Measurements from ENCODE around the gene GDF2.

The GDF2 gene

DNA sequence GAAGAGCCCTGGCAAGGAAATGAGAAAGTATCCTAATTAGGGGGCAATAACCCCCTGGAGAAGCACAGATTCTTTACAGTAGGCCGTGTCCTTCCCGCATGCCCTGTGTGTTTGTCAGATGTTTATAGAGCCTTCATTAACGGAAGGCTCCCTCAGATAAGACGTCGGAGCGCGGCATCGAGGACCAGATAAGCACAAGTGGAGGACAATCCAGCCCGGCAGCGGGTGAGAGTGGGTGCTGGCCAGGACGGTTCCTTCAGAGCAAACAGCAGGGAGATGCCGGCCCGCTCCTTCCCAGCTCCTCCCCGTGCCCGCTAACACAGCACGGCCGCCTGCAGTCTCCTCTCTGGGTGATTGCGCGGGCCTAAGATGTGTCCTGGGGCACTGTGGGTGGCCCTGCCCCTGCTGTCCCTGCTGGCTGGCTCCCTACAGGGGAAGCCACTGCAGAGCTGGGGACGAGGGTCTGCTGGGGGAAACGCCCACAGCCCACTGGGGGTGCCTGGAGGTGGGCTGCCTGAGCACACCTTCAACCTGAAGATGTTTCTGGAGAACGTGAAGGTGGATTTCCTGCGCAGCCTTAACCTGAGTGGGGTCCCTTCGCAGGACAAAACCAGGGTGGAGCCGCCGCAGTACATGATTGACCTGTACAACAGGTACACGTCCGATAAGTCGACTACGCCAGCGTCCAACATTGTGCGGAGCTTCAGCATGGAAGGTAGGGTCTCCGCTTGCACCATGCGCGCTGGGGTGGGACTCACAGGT lies at the start of gene GDF2:
Gene GDF2 (plus strand): TSS at position 155 of the 762 bp plus-strand sequence. CDS start 215 bp downstream, at position 370.
- no peak for DNase-seq

DNA sequence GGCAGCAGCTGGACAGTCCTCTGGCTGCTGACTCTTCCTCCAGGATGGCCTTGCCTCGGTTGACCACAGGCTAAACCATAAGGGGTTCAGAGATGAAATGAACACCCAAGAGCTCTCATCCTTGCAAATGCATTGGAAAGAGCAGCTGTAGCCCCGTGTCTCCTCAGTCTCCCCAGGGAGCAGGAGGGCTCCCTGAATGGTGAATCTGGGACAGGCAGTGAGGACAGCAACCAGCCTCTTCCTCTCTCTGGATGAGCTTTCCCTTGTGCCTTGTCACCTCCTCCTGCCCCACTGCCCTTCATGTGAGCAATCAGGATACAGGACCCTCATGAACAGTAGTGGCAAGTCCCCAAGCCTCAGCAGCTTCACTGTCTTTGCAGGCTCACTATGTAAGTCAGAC lies 46.2 kb upstream of the GDF2 start:
- no peak for DNase-seq

DNA sequence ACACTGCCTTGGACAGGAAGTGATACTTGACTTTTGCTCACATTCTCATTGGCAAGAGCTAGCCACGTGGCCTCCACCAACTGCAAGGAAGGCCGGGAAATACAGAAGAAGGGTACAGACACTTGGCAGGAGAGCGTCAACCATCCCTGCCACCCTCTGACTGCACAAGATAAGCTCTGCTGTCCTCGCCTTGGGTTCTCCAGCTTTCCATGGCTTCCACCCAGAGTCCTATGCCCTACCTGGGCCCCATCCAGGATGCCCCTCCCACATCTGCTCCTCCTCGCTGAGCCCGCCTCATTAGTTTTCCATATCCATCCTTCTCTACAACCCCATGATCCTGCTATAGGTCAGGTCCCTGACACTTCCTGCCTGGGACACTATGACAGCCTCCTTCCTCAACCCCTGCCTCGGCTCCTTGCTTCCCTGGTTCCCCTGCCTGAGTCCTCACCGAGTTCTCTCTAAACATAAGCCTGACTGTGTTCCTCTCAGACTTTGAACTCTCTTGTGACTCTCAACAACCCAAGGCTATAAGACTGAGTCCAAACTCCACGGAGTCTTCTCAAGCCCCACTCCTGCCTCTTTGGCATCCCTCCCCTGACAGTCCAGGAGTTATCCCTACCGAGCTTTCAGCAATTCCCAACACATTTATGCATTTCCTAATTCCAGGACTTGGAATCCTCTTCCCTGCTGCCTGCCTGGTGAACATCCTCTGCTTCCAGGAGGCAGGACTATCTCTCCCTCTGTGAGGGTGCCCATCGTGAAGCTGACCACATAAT lies 45.5 kb upstream of the GDF2 start:
- DNase-seq = no peak

DNA sequence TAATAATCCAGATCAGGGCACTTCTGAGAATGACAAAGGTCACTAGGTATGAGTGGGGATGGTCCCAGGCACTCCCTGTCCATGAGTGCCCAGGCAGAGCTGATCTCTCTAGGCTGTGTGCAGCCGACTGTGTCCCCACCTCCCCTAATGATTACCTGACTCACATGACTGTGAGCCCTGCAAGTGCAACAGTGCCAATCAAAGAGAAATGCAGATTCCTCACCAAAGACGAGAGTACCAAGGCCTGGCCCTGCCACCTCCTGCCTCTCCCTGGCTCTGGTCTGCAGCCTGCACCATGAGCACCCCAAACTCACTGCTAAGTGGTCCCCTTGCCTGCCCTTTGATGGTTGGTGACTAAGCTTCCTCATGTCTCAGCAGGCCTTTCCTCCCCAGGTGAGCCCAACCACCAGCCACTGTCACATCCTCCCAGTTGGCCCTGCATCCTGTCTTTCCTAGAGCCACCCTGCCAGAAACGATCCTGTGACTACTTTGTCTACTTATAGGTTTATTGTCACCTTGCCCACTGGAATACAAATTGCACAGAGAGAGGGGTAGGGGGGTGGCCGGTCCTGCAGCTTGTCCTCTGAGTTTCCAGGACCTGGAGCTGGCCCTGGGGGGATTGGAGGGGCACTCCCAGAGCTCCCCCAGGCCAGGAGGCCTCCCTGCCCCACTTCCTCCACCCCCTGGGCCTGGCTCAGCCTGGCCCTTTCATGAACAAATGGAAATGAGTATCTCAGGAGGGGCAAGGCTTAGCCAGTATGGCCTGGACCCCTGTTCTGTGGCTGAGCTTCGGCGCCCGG lies 44.7 kb upstream of the GDF2 start:
- no peak for DNase-seq

DNA sequence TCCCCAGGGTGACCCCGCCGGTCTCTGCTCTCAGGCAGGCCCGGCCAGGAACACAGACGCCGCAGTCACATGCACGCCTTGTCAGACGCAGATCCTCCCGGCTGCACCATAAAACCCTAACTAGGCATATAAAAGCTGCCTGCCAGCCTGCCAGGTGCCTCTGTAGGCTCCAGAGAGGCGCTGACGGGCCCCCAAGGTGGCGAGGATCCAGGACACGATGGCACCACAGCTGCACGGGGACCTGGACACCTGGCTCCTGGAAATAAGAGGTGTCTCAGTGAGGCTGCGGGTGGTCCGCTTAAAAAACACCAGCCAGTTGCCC lies 44.1 kb upstream of the GDF2 start:
- no peak for DNase-seq

DNA sequence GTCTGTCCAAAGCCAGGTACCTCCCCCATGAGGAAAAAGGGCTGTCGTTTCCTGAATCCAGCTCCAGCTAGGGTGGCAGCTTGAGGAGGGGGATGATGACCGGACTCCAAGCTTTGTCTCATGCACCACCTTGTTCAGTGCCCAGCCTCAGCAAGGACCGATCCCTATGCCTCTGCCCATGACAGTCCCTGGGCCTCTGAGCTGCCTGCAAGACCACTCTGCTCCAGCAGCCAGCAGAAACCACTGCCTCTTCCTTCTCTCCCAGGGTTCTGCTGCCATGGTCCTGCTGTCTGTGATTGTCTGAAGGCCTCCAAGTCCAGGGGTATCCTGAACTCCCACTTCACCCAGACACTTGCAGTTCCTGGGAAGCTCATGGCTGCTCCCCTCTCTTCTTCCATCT lies 43.5 kb upstream of the GDF2 start:
- no peak for DNase-seq

DNA sequence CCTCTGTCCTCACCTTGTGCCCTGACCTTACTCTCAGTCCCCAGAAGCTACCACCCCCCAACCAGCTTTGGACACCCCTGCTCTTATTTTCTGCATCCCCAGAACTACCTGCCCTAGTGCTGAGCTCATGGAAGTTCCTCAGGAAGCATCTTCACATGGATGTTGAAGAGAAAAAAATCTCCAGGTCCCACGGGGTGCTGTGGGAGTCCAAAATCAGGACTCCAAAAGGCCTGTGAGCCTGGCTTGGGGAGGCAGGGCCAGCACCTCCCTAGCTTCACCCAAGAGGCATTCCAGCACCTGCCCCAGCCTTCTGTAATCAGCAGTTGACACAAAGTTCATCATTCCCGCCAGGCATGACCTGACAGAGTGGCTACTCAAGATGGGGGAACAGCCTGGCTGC lies 43.0 kb upstream of the GDF2 start:
- no peak for DNase-seq

DNA sequence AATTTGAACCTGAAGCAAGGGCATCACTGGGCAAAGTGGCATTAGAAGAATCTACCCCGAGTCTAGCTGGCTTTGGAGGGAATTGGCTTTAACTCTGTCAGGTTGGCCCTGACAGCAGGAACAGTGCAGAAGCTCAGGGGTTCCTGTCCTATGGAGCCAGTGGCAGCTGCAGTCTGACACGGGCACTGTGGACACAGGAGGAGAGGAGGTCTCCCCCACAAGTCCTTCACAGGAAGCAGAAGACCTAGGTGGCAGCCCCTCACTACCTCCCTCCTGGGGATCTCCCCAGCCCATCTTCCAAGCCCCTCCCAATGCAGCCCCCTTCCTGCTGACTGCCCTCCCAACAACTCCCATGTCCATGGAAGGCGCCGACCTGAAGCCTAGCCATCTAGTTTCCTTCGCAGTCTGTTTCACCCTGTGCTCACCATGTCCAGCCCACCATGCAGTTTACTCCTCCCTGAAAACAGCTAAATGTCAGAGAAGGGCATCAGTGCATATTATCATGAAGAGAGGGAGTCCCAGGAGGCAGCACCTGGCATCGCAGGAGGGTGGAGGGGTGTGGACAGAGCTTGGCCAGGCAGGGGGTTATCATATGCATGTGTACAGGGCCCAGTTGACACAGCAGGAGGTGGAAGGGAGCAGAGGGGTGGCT lies 40.1 kb upstream of the GDF2 start:
- no peak for DNase-seq

DNA sequence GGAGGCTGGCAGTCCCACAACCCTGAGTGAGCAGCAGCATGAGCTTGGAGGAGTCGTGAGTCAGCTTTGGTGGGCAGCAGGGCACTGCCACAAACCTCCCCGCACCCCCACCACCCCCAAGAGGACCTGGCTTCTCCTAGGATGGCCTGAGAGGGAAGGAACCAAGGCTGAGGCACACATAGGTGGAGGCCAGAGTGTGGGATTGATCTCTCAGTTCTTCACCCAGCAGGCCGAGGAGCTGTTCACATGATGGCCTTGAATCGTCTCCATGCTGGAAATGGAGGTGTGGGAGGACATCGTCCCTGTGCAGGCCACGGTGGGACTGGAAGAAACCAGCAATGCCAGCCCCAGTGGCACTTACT lies 39.6 kb upstream of the GDF2 start:
- DNase-seq = no peak

DNA sequence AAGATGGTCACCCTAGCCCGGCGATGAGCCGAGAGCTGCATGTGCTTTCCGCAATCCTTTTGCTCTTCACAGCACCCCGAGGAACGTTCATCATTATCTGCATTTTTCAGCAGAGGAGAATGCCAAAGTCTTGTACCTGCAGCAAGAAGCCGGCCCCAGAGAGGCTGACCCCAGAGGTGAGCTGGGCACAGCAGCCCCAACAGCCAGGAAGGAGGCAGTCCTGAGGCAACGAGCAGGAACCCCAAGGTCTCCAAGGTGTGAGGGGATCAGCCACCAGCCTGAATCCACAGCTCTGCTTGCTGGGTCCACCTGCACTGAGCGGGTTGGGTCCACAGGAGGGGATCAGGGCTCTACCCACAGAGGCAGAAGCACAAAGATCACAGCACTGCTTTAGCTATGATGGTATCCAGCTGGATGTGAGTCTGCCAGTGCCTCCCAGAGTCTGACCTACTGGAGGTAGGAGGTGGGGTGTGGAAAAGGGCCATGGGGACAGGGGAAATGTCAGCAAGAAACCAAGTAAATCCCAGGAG lies 39.1 kb upstream of the GDF2 start:
- DNase-seq = no peak

DNA sequence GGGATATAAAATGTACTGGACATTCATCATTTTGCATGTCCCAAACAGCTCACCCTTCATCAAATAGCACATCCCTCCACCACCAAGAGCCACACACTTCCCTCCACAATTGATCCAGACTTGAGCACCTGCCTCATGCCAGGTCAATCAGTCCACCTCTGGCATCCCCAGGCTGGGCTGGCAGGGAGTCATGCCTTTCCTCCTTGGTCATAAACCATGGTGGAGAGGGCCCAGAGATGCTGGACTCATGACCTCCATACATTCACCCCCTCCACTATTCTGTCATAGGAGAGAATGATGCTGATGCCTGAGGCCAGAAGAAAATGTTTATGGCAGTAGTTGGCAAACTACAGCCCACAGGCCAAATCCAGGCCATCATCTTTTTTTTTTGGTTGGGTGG lies 38.4 kb upstream of the GDF2 start:
- no peak for DNase-seq

DNA sequence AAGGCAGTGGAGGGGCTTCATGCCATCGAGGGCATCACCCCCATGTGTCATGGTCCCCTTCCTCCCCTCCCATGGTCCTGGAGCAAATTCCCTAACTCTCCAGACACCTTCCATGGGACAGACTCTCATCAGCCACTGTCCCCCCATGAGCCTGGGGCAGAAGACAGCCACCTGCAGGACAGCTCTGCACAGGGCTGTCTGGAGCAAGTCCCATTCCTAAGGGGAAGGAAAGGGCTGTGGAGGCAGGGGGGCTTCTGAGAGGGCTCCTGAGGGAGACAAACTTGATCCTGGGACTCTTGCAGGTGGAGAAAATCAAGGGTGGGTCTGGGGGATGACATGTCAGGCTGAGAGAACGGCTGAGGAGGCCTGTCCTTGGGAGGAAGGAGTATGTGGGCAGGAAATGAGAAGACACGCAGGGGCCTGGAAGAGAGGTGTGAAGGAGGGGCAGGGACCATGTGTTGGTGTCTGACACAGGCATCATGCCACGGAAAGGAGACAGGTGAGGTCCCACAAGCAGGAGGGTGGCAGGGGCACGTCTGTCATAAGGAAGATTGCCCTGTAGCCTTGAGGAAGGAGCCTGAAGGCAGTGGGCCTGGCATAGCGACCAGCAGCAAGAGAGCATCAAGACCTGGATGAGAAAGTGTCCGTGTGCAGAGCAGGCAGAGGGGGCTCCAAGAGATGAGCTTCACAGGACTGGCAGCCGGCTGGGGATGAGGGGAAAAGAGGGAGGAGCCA lies 36.7 kb upstream of the GDF2 start:
- DNase-seq = no peak

DNA sequence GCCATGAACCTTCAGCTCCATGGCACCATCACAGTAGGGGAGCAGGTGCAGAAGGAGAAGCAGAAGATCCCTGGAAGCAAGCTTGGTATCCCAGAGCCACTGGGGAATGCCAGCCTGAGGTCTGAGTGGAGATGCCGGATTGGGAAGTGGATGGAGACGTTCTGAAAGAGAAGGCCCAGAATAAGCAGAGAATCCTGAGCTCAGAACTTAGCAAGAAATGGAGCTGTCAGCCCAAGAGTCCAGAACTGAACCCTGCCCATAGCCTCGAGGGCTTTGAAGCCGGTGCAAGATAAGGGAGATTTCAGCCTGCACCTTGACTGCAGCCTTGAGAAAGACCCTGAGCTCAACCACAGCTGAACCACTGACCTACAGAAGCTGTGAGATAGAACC lies 36.1 kb upstream of the GDF2 start:
- DNase-seq = no peak

DNA sequence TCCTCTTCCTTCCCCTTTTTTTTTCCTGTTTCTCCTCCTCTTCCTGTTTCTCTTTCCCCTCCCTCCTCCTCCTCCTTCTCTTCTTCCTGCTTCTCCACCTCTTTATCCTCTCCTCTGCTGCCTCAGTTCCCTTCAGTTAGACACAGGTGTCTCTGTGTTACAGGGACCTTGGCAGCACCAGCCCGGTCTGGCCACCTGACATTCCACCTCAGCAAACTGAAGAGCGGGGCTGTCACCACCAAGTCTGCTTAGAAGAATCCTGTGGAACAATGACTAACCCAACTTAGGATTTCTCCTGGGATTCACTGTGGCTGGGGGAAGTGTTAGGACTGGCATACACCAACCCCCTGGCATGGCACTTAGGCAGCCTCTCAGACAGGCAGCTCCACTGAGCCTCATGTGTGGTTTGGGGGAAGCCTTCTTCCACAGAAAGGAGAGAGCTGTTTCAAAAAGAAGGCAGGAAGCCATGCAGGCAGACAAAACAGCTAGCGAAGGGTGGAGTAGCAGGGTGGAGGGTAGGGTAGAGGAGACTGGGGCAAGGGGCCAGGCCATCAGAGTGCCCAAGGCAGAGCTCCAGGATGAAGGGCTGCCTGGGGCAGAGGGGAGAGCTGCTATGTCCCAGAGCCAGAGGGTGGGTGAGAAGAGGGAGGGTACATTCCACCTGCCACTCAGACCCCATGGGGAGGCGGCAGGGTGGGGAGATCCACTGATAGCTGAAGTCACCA lies 35.5 kb upstream of the GDF2 start:
- no peak for DNase-seq

DNA sequence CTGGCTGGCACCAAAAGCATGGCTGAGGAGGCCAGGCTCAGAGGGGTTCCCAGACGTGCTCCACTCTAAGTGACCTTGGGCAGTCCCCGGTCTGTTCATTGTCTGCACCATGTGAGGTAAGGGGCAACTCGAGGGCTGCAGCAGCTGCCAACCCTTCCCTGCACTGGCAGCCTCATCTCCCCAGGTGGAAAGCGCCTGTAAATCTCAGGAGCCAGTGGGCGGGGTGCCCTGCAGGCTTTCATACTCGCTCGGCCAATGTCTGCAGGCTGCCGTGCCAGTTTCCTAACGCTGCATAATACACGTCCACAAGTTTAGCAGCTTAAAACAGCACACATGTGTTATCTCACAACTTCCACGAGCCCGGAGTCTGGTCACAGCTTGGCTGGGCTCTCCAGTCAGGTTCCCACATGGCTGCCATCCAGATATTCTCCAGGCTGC lies 34.9 kb upstream of the GDF2 start:
- DNase-seq = no peak

DNA sequence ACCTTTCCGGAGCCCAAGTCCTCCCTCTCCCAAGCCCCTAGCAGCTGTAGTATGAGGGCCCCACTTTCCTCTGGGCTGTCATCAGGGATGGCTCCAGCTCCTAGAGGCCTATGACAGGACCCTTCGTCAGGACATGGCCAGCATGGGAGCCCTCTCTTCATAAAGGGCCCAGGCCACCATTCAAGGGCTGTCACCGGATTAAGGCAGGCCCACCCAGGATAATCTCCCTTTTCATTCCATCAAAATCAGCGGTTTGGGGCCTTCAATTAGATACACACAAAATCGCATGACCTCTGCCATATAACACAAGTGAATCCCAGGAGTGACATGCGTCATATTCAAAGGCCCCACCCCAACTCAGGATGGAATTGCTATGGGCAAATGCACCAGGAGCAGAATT lies 34.4 kb upstream of the GDF2 start:
- no peak for DNase-seq

DNA sequence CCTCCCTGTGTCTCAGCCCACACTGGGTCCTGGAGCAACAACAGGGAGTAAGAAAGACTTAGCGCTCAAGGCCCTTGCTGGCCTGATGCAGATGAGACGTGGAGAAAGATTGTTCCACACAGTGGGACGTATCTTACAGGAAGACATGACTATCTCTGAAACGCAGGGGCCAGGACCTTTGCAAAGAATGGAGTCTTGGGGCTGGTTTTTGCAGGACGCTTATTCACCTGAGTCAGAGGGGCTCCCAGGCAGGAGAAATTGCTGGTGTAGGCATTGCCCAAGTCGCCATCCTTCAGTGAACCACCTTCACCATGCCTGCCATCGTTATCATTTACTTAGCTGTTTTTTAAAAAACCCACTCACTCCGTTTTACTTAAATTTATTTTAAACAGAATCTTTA lies 34.0 kb upstream of the GDF2 start:
- DNase-seq = no peak

DNA sequence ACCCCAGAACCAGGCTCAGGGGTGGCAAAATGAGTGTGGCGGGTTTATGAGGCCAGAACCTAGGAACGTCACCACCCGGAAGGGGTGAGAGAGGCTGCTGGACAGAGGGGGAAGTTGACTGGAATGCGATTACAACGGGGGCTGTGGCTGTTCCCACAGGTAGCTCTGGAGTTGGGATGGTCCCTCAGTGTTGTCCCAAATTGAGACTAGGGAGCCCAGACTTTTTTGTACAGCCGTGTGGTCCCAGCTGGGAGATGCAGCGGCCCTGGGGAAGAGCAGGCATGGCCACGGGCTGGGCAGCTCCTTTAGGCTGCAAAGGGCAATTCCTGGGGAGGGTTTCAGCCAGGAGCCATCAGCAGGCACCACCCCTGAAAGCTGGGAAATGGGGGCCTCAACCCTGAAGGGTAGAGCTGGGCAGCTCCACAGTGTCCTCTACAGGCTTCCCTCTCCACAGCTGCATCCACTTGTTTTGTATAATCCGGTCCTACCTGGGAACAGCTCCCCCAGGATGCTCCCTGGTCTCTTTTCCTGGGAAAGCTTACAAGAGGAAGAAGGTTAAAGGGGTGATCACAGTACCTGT lies 33.2 kb upstream of the GDF2 start:
- no peak for DNase-seq

DNA sequence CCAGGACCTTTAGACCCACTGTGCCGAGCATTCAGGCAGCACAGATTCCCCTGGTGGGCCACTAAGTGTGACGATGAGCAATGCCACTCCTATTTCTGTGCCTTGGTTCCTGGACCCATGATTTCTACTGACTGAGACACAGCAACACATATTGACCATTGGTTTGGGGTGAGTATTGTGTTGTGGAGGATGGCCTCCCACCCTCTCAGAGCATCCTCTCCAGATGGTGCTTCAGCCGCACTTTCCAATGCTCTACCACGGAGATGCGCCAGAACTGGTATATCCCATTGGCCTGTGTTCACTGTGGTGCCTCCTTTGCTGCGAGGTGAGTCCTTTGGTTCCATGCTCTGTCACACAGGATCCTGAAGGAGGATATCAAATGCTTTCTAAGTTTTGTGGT lies 32.3 kb upstream of the GDF2 start:
- no peak for DNase-seq

DNA sequence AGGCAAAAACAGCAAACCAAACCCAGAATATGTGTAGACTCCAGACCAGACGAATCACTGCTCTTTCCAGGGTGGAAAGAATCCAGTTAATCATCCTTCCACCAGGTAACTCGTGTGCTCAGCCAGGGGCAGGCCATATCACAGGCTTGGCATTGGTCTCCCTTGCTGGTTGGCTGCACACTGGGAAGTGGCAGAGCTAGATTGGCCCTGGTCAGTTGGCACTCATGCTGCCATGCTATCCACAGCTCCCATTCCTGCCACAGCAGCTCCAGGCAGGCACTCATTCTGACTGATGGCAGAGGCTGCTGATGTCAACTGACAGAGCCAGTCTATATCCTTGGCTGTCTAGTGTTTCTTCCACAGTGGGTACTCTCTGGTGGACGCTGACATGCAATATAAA lies 31.9 kb upstream of the GDF2 start:
- DNase-seq = no peak

DNA sequence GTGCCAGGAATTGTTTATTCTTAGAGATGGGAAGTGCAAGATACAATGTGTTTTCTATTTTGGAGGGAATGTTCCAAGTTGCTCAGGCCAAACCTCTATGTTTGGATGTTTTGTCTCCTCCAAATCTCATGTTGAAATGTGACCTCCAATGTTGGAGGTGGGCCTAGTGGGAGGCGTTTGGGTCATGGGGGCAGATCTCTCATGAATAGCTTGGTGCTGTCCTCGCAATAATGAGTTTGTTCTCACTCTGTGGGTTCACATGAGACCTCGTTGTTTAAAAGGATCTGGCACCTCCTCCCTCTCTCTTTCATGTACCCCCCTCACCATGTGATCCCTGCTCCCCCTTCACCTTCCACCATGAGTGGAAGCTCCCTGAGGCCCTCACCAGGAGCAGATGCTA lies 30.6 kb upstream of the GDF2 start:
- DNase-seq = no peak

Data from amniotic stem cell (primary cell).